ENCODE data around the gene SRPX2. TPM values are rescaled to one million over a fixed set of nuclear protein-coding genes. Genes with fewer than 3 reads are reported as not detected.

Gene SRPX2
- total RNA-seq, 1 donor from 2014 or later = 39.3 TPM

DNA sequence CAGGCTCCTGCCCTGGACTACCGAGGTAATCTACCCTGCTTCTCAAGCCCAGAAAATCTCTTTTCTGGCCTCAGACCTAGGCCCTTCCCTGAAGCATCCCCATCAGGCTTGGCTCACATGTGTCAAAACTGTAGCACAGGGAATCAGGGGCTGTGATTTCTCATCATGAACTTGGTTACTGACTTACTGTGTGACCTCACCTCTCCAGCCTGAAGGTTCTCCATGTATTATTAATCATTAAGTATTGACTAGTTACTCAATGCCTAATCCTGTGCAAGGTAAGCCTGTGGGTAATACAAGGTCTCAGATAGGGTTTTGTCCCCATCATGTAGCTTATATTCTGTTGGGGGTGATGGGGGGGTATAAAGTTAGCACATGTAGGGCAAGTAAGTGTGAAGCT lies 6.8 kb downstream of the SRPX2 start:
- Histone ChIP-seq H3K4me3 (ENCODE audit: insufficient read depth, low read depth, low read length) (no peak overlapping the region), H3K9me3 (ENCODE audit: insufficient read depth, low read depth, low read length) (no peaks in the 10 kb centered on the region), H3K27me3 (ENCODE audit: insufficient read depth, low read length) (no peaks in the 10 kb centered on the region), H3K4me2 (ENCODE audit: low read length) (no peak overlapping the region), H3K27ac (ENCODE audit: low read depth, low read length) (peak overlapping the region; percentile 95), H2AFZ (ENCODE audit: low read depth, low read length) (no peak overlapping the region), H3K79me2 (ENCODE audit: insufficient read depth, low read length) (peaks cover 5% of the 10 kb centered on the region), H3K4me1 (ENCODE audit: insufficient read depth, low read length) (peaks cover 45% of the 10 kb centered on the region), H3K9ac (ENCODE audit: low read length) (no peak overlapping the region), H3K36me3 (ENCODE audit: insufficient read depth, low read length) (no peaks in the 10 kb centered on the region), H4K20me1 (ENCODE audit: insufficient read depth, low read length) (no peaks in the 10 kb centered on the region)
- Mint-ChIP-seq H3K27me3 (ENCODE audit: low read depth, unreplicated experiment) (no peaks in the 10 kb centered on the region), H3K36me3 (ENCODE audit: low read depth, unreplicated experiment) (peaks cover 4% of the 10 kb centered on the region), H3K9me3 (ENCODE audit: unreplicated experiment) (no peaks in the 10 kb centered on the region), H3K4me3 (ENCODE audit: unreplicated experiment) (no peak overlapping the region), H3K4me1 (ENCODE audit: low read depth, unreplicated experiment) (peaks cover 32% of the 10 kb centered on the region), H3K27ac (ENCODE audit: unreplicated experiment) (peak overlapping the region; percentile 96)
- DNase-seq (ENCODE audit: low read depth) (no peak), FAIRE-seq (no peak)
- TF ChIP-seq, protein P1, sequence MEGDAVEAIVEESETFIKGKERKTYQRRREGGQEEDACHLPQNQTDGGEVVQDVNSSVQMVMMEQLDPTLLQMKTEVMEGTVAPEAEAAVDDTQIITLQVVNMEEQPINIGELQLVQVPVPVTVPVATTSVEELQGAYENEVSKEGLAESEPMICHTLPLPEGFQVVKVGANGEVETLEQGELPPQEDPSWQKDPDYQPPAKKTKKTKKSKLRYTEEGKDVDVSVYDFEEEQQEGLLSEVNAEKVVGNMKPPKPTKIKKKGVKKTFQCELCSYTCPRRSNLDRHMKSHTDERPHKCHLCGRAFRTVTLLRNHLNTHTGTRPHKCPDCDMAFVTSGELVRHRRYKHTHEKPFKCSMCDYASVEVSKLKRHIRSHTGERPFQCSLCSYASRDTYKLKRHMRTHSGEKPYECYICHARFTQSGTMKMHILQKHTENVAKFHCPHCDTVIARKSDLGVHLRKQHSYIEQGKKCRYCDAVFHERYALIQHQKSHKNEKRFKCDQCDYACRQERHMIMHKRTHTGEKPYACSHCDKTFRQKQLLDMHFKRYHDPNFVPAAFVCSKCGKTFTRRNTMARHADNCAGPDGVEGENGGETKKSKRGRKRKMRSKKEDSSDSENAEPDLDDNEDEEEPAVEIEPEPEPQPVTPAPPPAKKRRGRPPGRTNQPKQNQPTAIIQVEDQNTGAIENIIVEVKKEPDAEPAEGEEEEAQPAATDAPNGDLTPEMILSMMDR (IDR thresholded peaks at IDR 0.05; ENCODE audit: insufficient read depth, low read depth, low read length) = no peak
- TF ChIP-seq EZH2 (IDR thresholded peaks at IDR 0.05; ENCODE audit: insufficient read depth, low read length) = no peak

DNA sequence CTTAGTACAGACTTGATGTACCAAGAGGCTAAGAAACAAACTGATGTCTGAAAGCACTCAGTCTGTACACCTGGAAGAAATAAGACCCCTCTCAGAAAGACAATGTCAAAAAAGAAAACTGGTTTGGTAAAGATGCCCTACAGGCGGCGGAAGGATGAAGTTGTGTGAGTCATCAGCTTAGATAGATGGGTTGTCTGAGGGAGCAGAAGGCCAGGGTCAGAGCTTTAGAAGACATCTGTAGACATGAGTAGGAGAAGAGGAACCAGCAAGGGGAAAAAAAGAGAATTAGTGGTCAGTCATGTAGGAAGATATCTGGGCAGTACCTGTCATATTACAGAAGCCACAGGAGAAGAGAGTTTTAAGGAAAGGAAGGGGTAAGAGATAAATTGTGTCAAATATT lies 8.3 kb downstream of the SRPX2 start:
- Mint-ChIP-seq H3K9me3 (ENCODE audit: unreplicated experiment) (no peaks in the 10 kb centered on the region), H3K36me3 (ENCODE audit: low read depth, unreplicated experiment) (peaks cover 4% of the 10 kb centered on the region), H3K4me1 (ENCODE audit: low read depth, unreplicated experiment) (peaks cover 29% of the 10 kb centered on the region), H3K4me3 (ENCODE audit: unreplicated experiment) (no peak overlapping the region), H3K27me3 (ENCODE audit: low read depth, unreplicated experiment) (no peaks in the 10 kb centered on the region), H3K27ac (ENCODE audit: unreplicated experiment) (no peak overlapping the region)
- H3K36me3 ChIP-seq (ENCODE audit: insufficient read depth, low read length) = no peaks in the 10 kb centered on the region
- no peaks in the 10 kb centered on the region for H4K20me1 ChIP-seq (ENCODE audit: insufficient read depth, low read length)
- TF ChIP-seq, protein P1 (IDR thresholded peaks at IDR 0.05; ENCODE audit: insufficient read depth, low read depth, low read length) = no peak
- H3K9me3 ChIP-seq (ENCODE audit: insufficient read depth, low read depth, low read length) = no peaks in the 10 kb centered on the region
- H3K4me1 ChIP-seq (ENCODE audit: insufficient read depth, low read length) = peaks cover 33% of the 10 kb centered on the region
- H2AFZ ChIP-seq (ENCODE audit: low read depth, low read length) = no peak overlapping the region
- no peak for FAIRE-seq
- H3K9ac ChIP-seq (ENCODE audit: low read length) = no peak overlapping the region
- no peak overlapping the region for H3K4me2 ChIP-seq (ENCODE audit: low read length)
- no peak for DNase-seq (ENCODE audit: low read depth)
- no peak overlapping the region for H3K4me3 ChIP-seq (ENCODE audit: insufficient read depth, low read depth, low read length)
- H3K27me3 ChIP-seq (ENCODE audit: insufficient read depth, low read length) = no peaks in the 10 kb centered on the region
- no peak overlapping the region for H3K27ac ChIP-seq (ENCODE audit: low read depth, low read length)
- no peaks in the 10 kb centered on the region for H3K79me2 ChIP-seq (ENCODE audit: insufficient read depth, low read length)

DNA sequence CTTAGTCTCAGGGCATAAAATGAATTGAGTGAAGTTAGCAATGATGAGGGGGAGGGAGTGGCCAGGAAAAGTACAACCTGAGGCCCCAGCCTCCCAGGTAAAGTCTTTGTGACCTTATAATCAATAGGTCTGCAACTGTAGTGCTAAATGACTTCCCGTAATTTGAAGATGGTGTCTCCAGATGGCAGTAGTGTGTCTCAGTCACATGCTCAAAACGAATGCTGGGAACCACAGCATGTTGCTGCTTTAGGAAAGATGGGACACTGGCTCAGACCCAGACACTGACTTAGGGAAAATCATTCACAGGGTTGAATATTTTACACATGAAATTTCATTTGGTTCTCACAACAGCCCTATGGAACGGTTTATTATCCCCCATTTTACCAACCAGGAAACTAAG lies 10.3 kb downstream of the SRPX2 start:
- Histone ChIP-seq H3K4me2 (ENCODE audit: low read length) (no peak overlapping the region), H3K9me3 (ENCODE audit: insufficient read depth, low read depth, low read length) (no peaks in the 10 kb centered on the region), H4K20me1 (ENCODE audit: insufficient read depth, low read length) (no peaks in the 10 kb centered on the region), H2AFZ (ENCODE audit: low read depth, low read length) (no peak overlapping the region), H3K27ac (ENCODE audit: low read depth, low read length) (no peak overlapping the region), H3K4me1 (ENCODE audit: insufficient read depth, low read length) (peaks cover 14% of the 10 kb centered on the region), H3K79me2 (ENCODE audit: insufficient read depth, low read length) (no peaks in the 10 kb centered on the region), H3K36me3 (ENCODE audit: insufficient read depth, low read length) (no peaks in the 10 kb centered on the region), H3K27me3 (ENCODE audit: insufficient read depth, low read length) (no peaks in the 10 kb centered on the region), H3K9ac (ENCODE audit: low read length) (no peak overlapping the region), H3K4me3 (ENCODE audit: insufficient read depth, low read depth, low read length) (no peak overlapping the region)
- peaks cover 18% of the 10 kb centered on the region for H3K4me1 Mint-ChIP-seq (ENCODE audit: low read depth, unreplicated experiment)
- TF ChIP-seq, protein P1 (IDR thresholded peaks at IDR 0.05; ENCODE audit: insufficient read depth, low read depth, low read length) = no peak
- TF ChIP-seq EZH2 (IDR thresholded peaks at IDR 0.05; ENCODE audit: insufficient read depth, low read length) = no peak
- peaks cover 4% of the 10 kb centered on the region for H3K36me3 Mint-ChIP-seq (ENCODE audit: low read depth, unreplicated experiment)
- FAIRE-seq (peak; percentile 83), DNase-seq (ENCODE audit: low read depth) (no peak)
- H3K27ac Mint-ChIP-seq (ENCODE audit: unreplicated experiment) = no peak overlapping the region
- H3K27me3 Mint-ChIP-seq (ENCODE audit: low read depth, unreplicated experiment) = no peaks in the 10 kb centered on the region
- H3K4me3 Mint-ChIP-seq (ENCODE audit: unreplicated experiment) = no peak overlapping the region
- no peaks in the 10 kb centered on the region for H3K9me3 Mint-ChIP-seq (ENCODE audit: unreplicated experiment)
